Breast epithelium (tissue), 3 donors: Measurements from ENCODE around the gene CCDC86.

Experiments used
- POLR2A ChIP-seq: fragments of 450-650 bp; IDR thresholded peaks from one replicate; pipeline ENCODE4 v1.6.1; 2016; ENCODE audit warnings: antibody characterized with exemption, mild to moderate bottlenecking, moderate library complexity
- POLR2AphosphoS5 ChIP-seq, 3 donors: sonication (generic); formaldehyde crosslinking; IDR thresholded peaks; one replicate each; pipeline ENCODE4 v1.6.1; 2017; ENCODE audit warnings: antibody characterized with exemption in 3 of 3
- TF ChIP-seq, protein P1 (sequence below), 3 donors: fragments of 450-650 bp; IDR thresholded peaks; one replicate each; pipeline ENCODE4 v1.5.1; 2016 to 2017; ENCODE audit warnings: antibody characterized with exemption in 3 of 3, mild to moderate bottlenecking in 3 of 3, moderate library complexity in 3 of 3

- TF ChIP-seq, protein P1, sequence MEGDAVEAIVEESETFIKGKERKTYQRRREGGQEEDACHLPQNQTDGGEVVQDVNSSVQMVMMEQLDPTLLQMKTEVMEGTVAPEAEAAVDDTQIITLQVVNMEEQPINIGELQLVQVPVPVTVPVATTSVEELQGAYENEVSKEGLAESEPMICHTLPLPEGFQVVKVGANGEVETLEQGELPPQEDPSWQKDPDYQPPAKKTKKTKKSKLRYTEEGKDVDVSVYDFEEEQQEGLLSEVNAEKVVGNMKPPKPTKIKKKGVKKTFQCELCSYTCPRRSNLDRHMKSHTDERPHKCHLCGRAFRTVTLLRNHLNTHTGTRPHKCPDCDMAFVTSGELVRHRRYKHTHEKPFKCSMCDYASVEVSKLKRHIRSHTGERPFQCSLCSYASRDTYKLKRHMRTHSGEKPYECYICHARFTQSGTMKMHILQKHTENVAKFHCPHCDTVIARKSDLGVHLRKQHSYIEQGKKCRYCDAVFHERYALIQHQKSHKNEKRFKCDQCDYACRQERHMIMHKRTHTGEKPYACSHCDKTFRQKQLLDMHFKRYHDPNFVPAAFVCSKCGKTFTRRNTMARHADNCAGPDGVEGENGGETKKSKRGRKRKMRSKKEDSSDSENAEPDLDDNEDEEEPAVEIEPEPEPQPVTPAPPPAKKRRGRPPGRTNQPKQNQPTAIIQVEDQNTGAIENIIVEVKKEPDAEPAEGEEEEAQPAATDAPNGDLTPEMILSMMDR (IDR thresholded peaks at IDR 0.05), result no peak
- no peak for TF ChIP-seq POLR2A
- TF ChIP-seq POLR2AphosphoS5 (IDR thresholded peaks at IDR 0.05), result no peak
Observed at GRCh38 chr11:60840470-60841430, 1.2 kb upstream of the CCDC86 start.
